ENCODE results near the gene SLC17A7. TPM values are rescaled to one million over a fixed set of nuclear protein-coding genes. Genes with fewer than 3 reads are reported as not detected.

Gene SLC17A7
- total RNA-seq, 1 donor from 2014 or later = 15.4 TPM

GRCh38 chr19:49430172-49430677, 11.1 kb downstream of the SLC17A7 start:
- H3K4me3 ChIP-seq = no peak overlapping the region
- no peak for DNase-seq (ENCODE audit: low spot score in 2 of 2)
- no peaks in the 10 kb centered on the region for H3K9me3 ChIP-seq
- H3K4me1 ChIP-seq = peaks cover 0 to 5% of the 10 kb centered on the region in 2 donors
- no peaks in the 10 kb centered on the region for H3K36me3 ChIP-seq
- no peak overlapping the region for H3K27ac ChIP-seq
- no peak for TF ChIP-seq CTCF (IDR thresholded peaks at IDR 0.05)
- H3K27me3 ChIP-seq = peaks cover 39% of the 10 kb centered on the region
- intact Hi-C loops (cut with DNase I) = no loop called here

GRCh38 chr19:49428547-49429451, 12.5 kb downstream of the SLC17A7 start:
- no peak for DNase-seq (ENCODE audit: low spot score in 2 of 2)
- TF ChIP-seq CTCF (IDR thresholded peaks at IDR 0.05) = no peak
- peaks cover 0 to 5% of the 10 kb centered on the region in 2 donors for H3K4me1 ChIP-seq
- H3K9me3 ChIP-seq = no peaks in the 10 kb centered on the region
- H3K27me3 ChIP-seq = peaks cover 32% of the 10 kb centered on the region
- H3K36me3 ChIP-seq = no peaks in the 10 kb centered on the region
- intact Hi-C loops (cut with DNase I) = no loop called here
- H3K27ac ChIP-seq = no peak overlapping the region
- H3K4me3 ChIP-seq = no peak overlapping the region

GRCh38 chr19:49427855-49428546, 13.3 kb downstream of the SLC17A7 start:
- H3K27me3 ChIP-seq = peaks cover 29% of the 10 kb centered on the region
- H3K27ac ChIP-seq = no peak overlapping the region
- TF ChIP-seq CTCF (IDR thresholded peaks at IDR 0.05) = no peak
- intact Hi-C loops (cut with DNase I) = no loop called here
- DNase-seq (ENCODE audit: low spot score in 2 of 2) = no peak
- no peaks in the 10 kb centered on the region for H3K36me3 ChIP-seq
- no peak overlapping the region for H3K4me3 ChIP-seq
- peaks cover under 1 to 9% of the 10 kb centered on the region in 2 donors for H3K4me1 ChIP-seq
- H3K9me3 ChIP-seq = no peaks in the 10 kb centered on the region

GRCh38 chr19:49427339-49427738, 14.0 kb downstream of the SLC17A7 start:
- no peak overlapping the region for H3K4me3 ChIP-seq
- H3K9me3 ChIP-seq = no peaks in the 10 kb centered on the region
- no peak for DNase-seq (ENCODE audit: low spot score in 2 of 2)
- intact Hi-C loops (cut with DNase I) = no loop called here
- H3K27ac ChIP-seq = no peak overlapping the region
- H3K27me3 ChIP-seq = peaks cover 31% of the 10 kb centered on the region
- H3K36me3 ChIP-seq = no peaks in the 10 kb centered on the region
- no peak for TF ChIP-seq CTCF (IDR thresholded peaks at IDR 0.05)
- H3K4me1 ChIP-seq = peaks cover 3 to 16% of the 10 kb centered on the region in 2 donors

GRCh38 chr19:49425922-49426592, 15.3 kb downstream of the SLC17A7 start:
- intact Hi-C loops (cut with DNase I) = no loop called here
- no peak for DNase-seq (ENCODE audit: low spot score in 2 of 2)
- no peak overlapping the region for H3K4me3 ChIP-seq
- no peaks in the 10 kb centered on the region for H3K9me3 ChIP-seq
- H3K36me3 ChIP-seq = no peaks in the 10 kb centered on the region
- TF ChIP-seq CTCF (IDR thresholded peaks at IDR 0.05) = no peak
- peaks cover 4 to 20% of the 10 kb centered on the region in 2 donors for H3K4me1 ChIP-seq
- no peak overlapping the region for H3K27ac ChIP-seq
- H3K27me3 ChIP-seq = peaks cover 28% of the 10 kb centered on the region
